AG04450 (cell line): ENCODE measurements around the gene NAV1. TPM values are rescaled to one million over a fixed set of nuclear protein-coding genes. Genes with fewer than 3 reads are reported as not detected.

ENCODE experiments used
- CTCF ChIA-PET: fragments of 300-600, 350-600 bp; formaldehyde crosslinking; extraction: SDS; loops from one replicate; lab custom pipeline; 2022; ENCODE audit warnings: antibody characterized with exemption, inconsistent platforms; lab: Charles Lee
- POLR2A ChIA-PET: fragments of 350-600 bp; formaldehyde crosslinking; extraction: SDS; loops from one replicate; lab custom pipeline; 2021; ENCODE audit warnings: antibody characterized with exemption, inconsistent platforms; lab: Yijun Ruan, JAX
- DNase-seq: peaks from one replicate; pipeline ENCODE4 v3.0.0-alpha.2; 2011; ENCODE audit warnings: low read depth, low spot score
- H3K27ac ChIP-seq: one replicate; pipeline ENCODE4 v1.5.1; 2012; ENCODE audit warnings: low read depth, low read length, control low read depth
- H3K27me3 ChIP-seq: one replicate; pipeline ENCODE4 v1.6.0; 2012; ENCODE audit warnings: low read length; ENCODE audit not compliant: control insufficient read depth, insufficient read depth
- H3K4me3 ChIP-seq: 2 replicates; pipeline ENCODE4 v1.5.1; 2011; ENCODE audit warnings: mild to moderate bottlenecking, low read depth, low read length, control low read depth
- H3K9me3 ChIP-seq: 2 replicates; pipeline ENCODE4 v1.5.1; 2012; ENCODE audit warnings: low read length; ENCODE audit not compliant: control insufficient read depth, insufficient read depth
- polyA plus RNA-seq: library from polyadenylated mRNA; depleted of rRNA; stranded (reverse); fragments of >200 nt; gene quantifications from 2 replicates; pipeline ENCODE4 v1.2.3, GENCODE V29; 2011
- TF ChIP-seq, protein P1 (sequence below): IDR thresholded peaks from 2 replicates; pipeline ENCODE4 v1.5.1; 2011; ENCODE audit warnings: low read depth, low read length, control low read depth, inconsistent platforms

NAV1 gene
- polyA plus RNA-seq, 1 experiment = 17.5 TPM

GRCh38 chr1:201502511-201502857 is 36.4 kb upstream of the NAV1 start:
- Histone ChIP-seq H3K27ac (peak overlapping the region; percentile 99), H3K4me3 (peak overlapping the region; percentile 25), H3K9me3 (no peaks in the 10 kb centered on the region; the same call in 1 of the 2 replicates), H3K27me3 (no peaks in the 10 kb centered on the region)
- no peak for DNase-seq
- ChIA-PET POLR2A (interaction anchor here (2.4 to 4.3 kb wide), 5 partner anchors 9 to 41 kb away, joined by 14 to 66 read pairs (median 18); no protein-coding TSS in a partner anchor), CTCF (interaction anchor here (0.6 to 4.1 kb wide), 6 partner anchors 10 to 1904 kb away, joined by 3 to 66 read pairs (median 11); no protein-coding TSS in a partner anchor)
- TF ChIP-seq, protein P1, sequence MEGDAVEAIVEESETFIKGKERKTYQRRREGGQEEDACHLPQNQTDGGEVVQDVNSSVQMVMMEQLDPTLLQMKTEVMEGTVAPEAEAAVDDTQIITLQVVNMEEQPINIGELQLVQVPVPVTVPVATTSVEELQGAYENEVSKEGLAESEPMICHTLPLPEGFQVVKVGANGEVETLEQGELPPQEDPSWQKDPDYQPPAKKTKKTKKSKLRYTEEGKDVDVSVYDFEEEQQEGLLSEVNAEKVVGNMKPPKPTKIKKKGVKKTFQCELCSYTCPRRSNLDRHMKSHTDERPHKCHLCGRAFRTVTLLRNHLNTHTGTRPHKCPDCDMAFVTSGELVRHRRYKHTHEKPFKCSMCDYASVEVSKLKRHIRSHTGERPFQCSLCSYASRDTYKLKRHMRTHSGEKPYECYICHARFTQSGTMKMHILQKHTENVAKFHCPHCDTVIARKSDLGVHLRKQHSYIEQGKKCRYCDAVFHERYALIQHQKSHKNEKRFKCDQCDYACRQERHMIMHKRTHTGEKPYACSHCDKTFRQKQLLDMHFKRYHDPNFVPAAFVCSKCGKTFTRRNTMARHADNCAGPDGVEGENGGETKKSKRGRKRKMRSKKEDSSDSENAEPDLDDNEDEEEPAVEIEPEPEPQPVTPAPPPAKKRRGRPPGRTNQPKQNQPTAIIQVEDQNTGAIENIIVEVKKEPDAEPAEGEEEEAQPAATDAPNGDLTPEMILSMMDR = no peak

DNA sequence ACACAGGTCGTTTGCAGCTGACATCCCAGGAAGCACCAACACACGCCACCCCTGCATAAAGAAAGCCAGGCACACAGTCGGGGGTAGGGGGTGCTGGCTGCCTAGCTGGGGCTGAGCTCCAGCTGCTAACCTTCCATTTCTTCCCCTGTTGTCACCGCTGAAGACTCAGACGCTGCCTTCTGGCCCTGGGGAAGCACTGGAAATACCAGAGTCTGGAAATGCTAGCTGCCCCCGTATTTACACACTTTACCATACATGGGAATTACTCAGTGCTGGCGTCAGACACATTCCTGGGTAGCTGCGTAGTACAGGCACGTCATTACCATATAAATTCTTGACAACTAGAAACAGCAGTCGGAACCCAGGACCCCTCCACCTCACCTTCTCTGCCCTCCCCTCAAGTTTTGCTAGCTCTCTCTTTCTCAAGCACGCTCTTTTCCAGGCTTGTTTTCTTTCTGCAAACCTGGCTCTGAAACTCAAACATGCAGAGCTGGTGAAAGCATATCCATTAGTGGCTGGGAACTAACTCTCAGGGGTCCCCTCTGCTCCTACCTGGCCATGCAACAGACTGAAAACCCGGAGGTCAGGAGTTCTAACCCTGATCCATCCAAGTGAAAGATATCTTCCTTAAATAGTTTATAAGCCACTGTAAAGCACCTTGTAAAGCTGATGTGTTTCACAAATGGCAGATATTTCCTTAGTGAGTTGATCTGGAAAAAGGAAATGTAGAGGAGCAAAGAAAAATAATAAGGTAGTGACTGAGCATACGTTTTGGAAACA is 35.3 kb upstream of the NAV1 start:
- Histone ChIP-seq H3K9me3 (no peaks in the 10 kb centered on the region; the same call in 1 of the 2 replicates), H3K4me3 (peak overlapping the region; percentile 85)

DNA sequence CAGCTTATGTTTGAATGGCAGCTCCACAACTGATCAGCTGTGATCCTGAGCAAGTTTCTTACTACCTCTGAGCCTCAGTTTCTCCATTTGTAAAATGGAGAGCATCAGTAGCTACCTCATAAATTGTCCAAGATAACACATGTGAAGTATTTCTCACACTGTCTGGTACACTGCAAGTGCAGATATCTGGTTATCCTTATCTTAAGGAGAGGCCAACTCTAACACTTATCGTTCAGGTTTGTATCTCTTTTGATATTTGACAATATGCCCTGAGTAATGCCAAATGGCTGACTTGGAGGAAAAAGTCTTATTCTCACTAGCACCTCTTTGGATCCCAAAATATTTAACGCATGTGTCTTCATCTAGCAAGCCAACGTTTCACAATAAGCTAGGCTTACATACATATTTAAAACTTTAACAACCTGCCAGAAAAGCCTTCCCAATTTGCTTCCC is 34.7 kb upstream of the NAV1 start:
- DNase-seq = no peak
- TF ChIP-seq, protein P1 = no peak
- Histone ChIP-seq H3K9me3 (no peaks in the 10 kb centered on the region; the same call in 1 of the 2 replicates), H3K4me3 (peak overlapping the region; percentile 85), H3K27me3 (no peaks in the 10 kb centered on the region), H3K27ac (peak overlapping the region; percentile 99)
- CTCF ChIA-PET = interaction anchor here (1.0 to 4.1 kb wide), 4 partner anchors 9 to 68 kb away, joined by 3 to 66 read pairs (median 22); no protein-coding TSS in a partner anchor
- POLR2A ChIA-PET = interaction anchor here (1.0 to 4.3 kb wide), 8 partner anchors 8 to 137 kb away, joined by 3 to 66 read pairs (median 16); partner anchors contain the start of gene PHLDA3

More for the DNA sequence above, 35.3 kb upstream of the NAV1 start:
- CTCF ChIA-PET = interaction anchor here (1.0 to 4.1 kb wide), 6 partner anchors 9 to 68 kb away, joined by 3 to 66 read pairs (median 11); no protein-coding TSS in a partner anchor
- Histone ChIP-seq H3K27ac (peak overlapping the region; percentile 99), H3K27me3 (no peaks in the 10 kb centered on the region)
- DNase-seq = peak; percentile 98
- POLR2A ChIA-PET = interaction anchor here (0.7 to 4.3 kb wide), 11 partner anchors 9 to 137 kb away, joined by 3 to 66 read pairs (median 14); partner anchors contain the start of gene PHLDA3
- TF ChIP-seq, protein P1 = peak; percentile 13; the same call in 1 of the 2 replicates

DNA sequence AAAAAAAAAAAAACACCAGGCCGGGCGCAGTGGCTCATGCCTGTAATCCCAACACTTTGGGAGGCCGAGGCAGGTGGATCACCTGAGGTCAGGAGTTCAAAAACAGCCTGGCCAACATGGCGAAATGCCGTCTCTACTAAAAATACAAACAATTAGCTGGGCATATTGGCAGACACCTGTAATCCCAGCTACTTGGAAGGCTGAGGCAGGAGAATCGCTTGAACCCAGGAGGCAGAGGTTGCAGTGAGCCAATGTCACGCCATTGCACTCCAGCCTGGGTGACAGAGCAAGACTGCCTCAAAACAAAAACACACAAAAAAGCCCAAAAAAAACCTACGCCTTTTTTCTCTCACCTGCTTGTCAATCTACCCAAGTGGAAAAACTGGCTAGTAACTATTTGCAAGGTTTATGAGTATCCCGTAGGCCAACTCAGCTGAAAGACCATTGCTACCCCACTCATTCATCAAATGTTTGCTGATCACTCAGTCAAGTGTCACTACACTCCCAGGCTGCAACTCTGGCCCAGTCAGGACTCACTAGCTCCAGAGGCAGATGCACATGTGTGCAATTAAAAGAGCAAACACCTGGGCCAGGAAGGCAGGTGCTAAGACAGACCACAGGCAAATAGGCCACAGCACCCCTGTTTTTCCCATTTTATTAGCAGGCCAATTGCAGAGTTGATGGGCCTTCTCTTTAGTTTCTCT is 34.0 kb upstream of the NAV1 start:
- Histone ChIP-seq H3K9me3 (no peaks in the 10 kb centered on the region; the same call in 1 of the 2 replicates), H3K27ac (peak overlapping the region; percentile 99), H3K27me3 (no peaks in the 10 kb centered on the region), H3K4me3 (peak overlapping the region; percentile 85)
- TF ChIP-seq, protein P1 = no peak
- POLR2A ChIA-PET = interaction anchor here (0.9 to 4.3 kb wide), 7 partner anchors 8 to 44 kb away, joined by 4 to 66 read pairs (median 10); partner anchors contain the start of gene PHLDA3
- CTCF ChIA-PET = interaction anchor here (1.0 to 4.1 kb wide), 4 partner anchors 8 to 69 kb away, joined by 4 to 66 read pairs (median 22); no protein-coding TSS in a partner anchor
- no peak for DNase-seq
